GM15510 (cell line): ENCODE results near the gene ZNF416.
A peak's percentile ranks its signal among the peaks of the same experiment; 100 is the strongest.

Source experiments
- POLR2A ChIP-seq: IDR thresholded peaks from 3 replicates; pipeline ENCODE4 v1.6.1; 2011; ENCODE audit warnings: borderline replicate concordance; ENCODE audit not compliant: insufficient read length; ENCODE audit errors: extremely low read depth

Gene ZNF416

GRCh38 chr19:57572415-57572947, 6.2 kb downstream of the ZNF416 start:
- TF ChIP-seq POLR2A: no peak

GRCh38 chr19:57570707-57571106, 8.0 kb downstream of the ZNF416 start:
- no peak for TF ChIP-seq POLR2A

- TF ChIP-seq POLR2A: no peak
Measured at GRCh38 chr19:57566396-57567265, 12.1 kb downstream of the ZNF416 start.

- no peak for TF ChIP-seq POLR2A
Measured at GRCh38 chr19:57563547-57563946, 15.2 kb downstream of the ZNF416 start.

- TF ChIP-seq POLR2A: no peak
Measured at GRCh38 chr19:57560049-57560491, 18.6 kb downstream of the ZNF416 start.

- peak; percentile 67 for TF ChIP-seq POLR2A
Measured at GRCh38 chr19:57559404-57560025, 19.2 kb downstream of the ZNF416 start, which contains the start of gene ZNF550. TSS of gene ZNF550 (minus strand) at chr19:57559863. CDS start at chr19:57559682, 181 bp downstream.

- TF ChIP-seq POLR2A: no peak
Measured at GRCh38 chr19:57559008-57559403, 19.7 kb downstream of the ZNF416 start.

- TF ChIP-seq POLR2A: no peak
Measured at GRCh38 chr19:57558525-57558924, 20.2 kb downstream of the ZNF416 start.

GRCh38 chr19:57557659-57558058, 21.1 kb downstream of the ZNF416 start:
- no peak for TF ChIP-seq POLR2A

GRCh38 chr19:57552432-57552831, 26.3 kb downstream of the ZNF416 start:
- no peak for TF ChIP-seq POLR2A

GRCh38 chr19:57546513-57546912, 32.2 kb downstream of the ZNF416 start:
- TF ChIP-seq POLR2A: no peak

GRCh38 chr19:57537953-57538547, 40.7 kb downstream of the ZNF416 start:
- TF ChIP-seq POLR2A: no peak

- peak; percentile 59 for TF ChIP-seq POLR2A
Measured at GRCh38 chr19:57527136-57527881, 51.4 kb downstream of the ZNF416 start, which contains the start of gene ZNF549. TSS of gene ZNF549 (plus strand) at chr19:57527356. CDS start at chr19:57527574, 218 bp downstream.
